Prostate gland (tissue), 2 donors: ENCODE measurements around the gene HYLS1. TPM values are rescaled to one million over a fixed set of nuclear protein-coding genes. Genes with fewer than 3 reads are reported as not detected.

Source experiments
- DNase-seq: peaks from one replicate; pipeline ENCODE4 v3.0.0-alpha.2; 2019; ENCODE audit warnings: low spot score
- H3K27ac ChIP-seq, 2 donors: fragments of 200-600 bp; sonication (generic); 2 replicates each; pipeline ENCODE4 v1.5.1; 2017 to 2019
- H3K27me3 ChIP-seq: fragments of 200-600 bp; sonication (generic); replicated peaks from 2 replicates; pipeline ENCODE4 v1.5.1; 2019; ENCODE audit not compliant: insufficient read depth
- H3K36me3 ChIP-seq, 2 donors: fragments of 200-600 bp; sonication (generic); 1 replicate in 1 of 2; 2 replicates in 1 of 2; pipeline versions ENCODE4 v1.5.1 to v1.8.1; 2017 to 2019
- H3K4me1 ChIP-seq: fragments of 200-600 bp; sonication (generic); replicated peaks from 2 replicates; pipeline ENCODE4 v1.5.1; 2019
- H3K4me3 ChIP-seq, 2 donors: fragments of 200-600 bp; sonication (generic); 2 replicates each; pipeline ENCODE4 v1.5.1; 2017 to 2019
- H3K9me3 ChIP-seq: fragments of 200-600 bp; sonication (generic); 2 replicates; pipeline ENCODE4 v1.5.1; 2017
- POLR2A ChIP-seq: fragments of 450-650 bp; IDR thresholded peaks from one replicate; pipeline ENCODE4 v1.6.1; 2016; ENCODE audit warnings: antibody characterized with exemption, mild to moderate bottlenecking
- POLR2AphosphoS5 ChIP-seq: sonication (generic); formaldehyde crosslinking; IDR thresholded peaks from one replicate; pipeline ENCODE4 v1.6.1; 2017; ENCODE audit warnings: antibody characterized with exemption
- WGBS: methylation state at CpG from one replicate; pipeline ENCODE4 v1.1.5; 2018; 5-methylcytosine and 5-hydroxymethylcytosine counted together
- intact Hi-C: fragments of 100-400 bp; cut with DNase I; formaldehyde crosslinking; loops from one replicate; pipeline ENCODE4 v1.14.2; 2022
- total RNA-seq, 2 donors: library from RNA; depleted of rRNA; stranded (reverse); fragments of >200 nt; gene quantifications; one replicate each; pipeline ENCODE4 v1.1.0, GENCODE V29; 2016
- TF ChIP-seq, protein P1 (sequence below), 4 experiments: fragments of 200-600 bp in 2 of 4; fragments of 450-650 bp in 2 of 4; sonication (generic) in 2 of 4; IDR thresholded peaks; 1 replicate in 3 of 4; 2 replicates in 1 of 4; pipeline ENCODE4 v1.5.1; 2016 to 2019; ENCODE audit warnings: antibody characterized with exemption in 4 of 4, mild to moderate bottlenecking in 2 of 4, moderate library complexity in 2 of 4

The HYLS1 gene
- total RNA-seq, 2 donors from 2014 or later: 4.4 to 6.5 TPM

DNA sequence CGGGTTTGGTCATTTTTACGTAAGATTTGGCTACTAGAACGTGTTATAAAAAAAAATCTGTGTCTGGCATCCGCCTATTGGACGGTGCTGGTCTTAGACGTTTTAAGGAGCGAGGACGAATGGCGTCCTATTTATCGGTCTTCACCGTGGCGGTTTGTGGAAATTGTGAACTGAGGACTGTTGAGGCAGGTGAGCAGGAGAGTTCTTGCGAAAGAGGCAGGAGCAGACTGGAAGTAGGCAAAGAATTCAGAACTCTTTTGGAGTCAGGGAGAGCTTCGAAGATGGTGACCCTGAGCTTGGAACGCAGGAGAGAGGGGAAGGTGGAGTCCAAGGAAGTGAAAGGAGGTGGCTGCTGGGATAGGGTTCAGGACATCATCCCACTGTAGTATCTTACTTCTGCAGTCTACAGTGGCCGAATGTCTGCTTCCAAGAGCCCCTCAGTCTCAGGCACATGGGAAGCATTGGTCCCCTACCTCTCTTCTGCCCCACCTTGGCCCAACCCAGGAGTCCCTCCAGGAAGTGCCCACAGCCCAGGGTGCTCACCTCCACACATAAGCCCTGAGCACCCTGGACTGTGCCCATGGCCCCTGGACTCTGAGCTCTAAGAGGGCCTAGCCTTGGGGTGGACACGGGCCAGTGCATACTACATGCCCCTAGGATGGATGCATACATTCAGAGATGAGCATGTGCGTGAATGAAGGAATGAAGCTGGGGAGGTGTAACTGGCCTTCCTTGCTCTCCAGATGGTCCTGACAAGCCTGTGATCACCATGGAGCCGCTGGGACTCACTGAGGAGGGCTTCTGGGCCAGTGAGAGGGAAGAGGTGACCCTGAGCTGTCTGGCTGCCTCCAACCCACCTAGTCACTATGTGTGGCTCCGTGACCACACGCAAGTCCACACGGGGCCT is 62.1 kb downstream of the HYLS1 start:
- WGBS: 91% methylated on average over 20 of the region's 22 CpGs
- TF ChIP-seq POLR2AphosphoS5: no peak
- TF ChIP-seq, protein P1, sequence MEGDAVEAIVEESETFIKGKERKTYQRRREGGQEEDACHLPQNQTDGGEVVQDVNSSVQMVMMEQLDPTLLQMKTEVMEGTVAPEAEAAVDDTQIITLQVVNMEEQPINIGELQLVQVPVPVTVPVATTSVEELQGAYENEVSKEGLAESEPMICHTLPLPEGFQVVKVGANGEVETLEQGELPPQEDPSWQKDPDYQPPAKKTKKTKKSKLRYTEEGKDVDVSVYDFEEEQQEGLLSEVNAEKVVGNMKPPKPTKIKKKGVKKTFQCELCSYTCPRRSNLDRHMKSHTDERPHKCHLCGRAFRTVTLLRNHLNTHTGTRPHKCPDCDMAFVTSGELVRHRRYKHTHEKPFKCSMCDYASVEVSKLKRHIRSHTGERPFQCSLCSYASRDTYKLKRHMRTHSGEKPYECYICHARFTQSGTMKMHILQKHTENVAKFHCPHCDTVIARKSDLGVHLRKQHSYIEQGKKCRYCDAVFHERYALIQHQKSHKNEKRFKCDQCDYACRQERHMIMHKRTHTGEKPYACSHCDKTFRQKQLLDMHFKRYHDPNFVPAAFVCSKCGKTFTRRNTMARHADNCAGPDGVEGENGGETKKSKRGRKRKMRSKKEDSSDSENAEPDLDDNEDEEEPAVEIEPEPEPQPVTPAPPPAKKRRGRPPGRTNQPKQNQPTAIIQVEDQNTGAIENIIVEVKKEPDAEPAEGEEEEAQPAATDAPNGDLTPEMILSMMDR (IDR thresholded peaks at IDR 0.05): no peak
- TF ChIP-seq POLR2A: no peak
- no peak overlapping the region for H3K4me3 ChIP-seq
- H3K27ac ChIP-seq: no peak overlapping the region
- peaks cover 18% of the 10 kb centered on the region for H3K4me1 ChIP-seq
- no peak for DNase-seq
- no peaks in the 10 kb centered on the region for H3K36me3 ChIP-seq
- intact Hi-C loops: loop anchor here (5.0 to 10.0 kb wide), 2 partner anchors 65 to 113 kb away; partner anchors contain the start of gene CDON
- no peaks in the 10 kb centered on the region for H3K27me3 ChIP-seq
- H3K9me3 ChIP-seq: no peaks in the 10 kb centered on the region

DNA sequence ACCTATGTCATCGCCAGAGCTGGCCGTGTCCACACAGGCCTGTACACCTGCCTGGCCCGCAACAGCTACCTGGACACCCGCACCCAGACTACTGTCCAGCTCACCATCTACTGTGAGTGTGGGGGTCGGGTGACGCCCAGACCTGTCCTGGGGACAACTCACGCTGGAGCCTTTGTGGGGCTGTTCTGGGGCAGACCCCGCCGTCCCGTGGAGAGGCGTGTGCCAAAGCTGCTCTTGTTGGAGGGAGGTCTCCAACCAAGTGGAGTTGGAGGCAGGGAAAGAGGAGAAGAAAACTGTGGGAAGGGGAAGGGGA is 62.7 kb downstream of the HYLS1 start:
- no peak for DNase-seq
- Histone ChIP-seq H3K4me3 (no peak overlapping the region), H3K4me1 (peaks cover 18% of the 10 kb centered on the region), H3K27ac (no peak overlapping the region), H3K27me3 (no peaks in the 10 kb centered on the region), H3K36me3 (no peaks in the 10 kb centered on the region), H3K9me3 (no peaks in the 10 kb centered on the region)
- no peak for TF ChIP-seq POLR2A
- TF ChIP-seq, protein P1 (IDR thresholded peaks at IDR 0.05): no peak
- TF ChIP-seq POLR2AphosphoS5: no peak
- intact Hi-C loops: loop anchor here (5.0 to 10.0 kb wide), 2 partner anchors 65 to 112 kb away; partner anchors contain the start of gene CDON
- WGBS: 92% methylated on average over 11 of the region's 11 CpGs

Other genes starting within 250 kb of the HYLS1 start
- 10 to 100 TPM in 1 of 2 donors, not detected in 1; 10.8 TPM for gene ACRV1, start 206.8 kb upstream of the HYLS1 start, total RNA-seq
- gene PATE1, start 141.4 kb upstream of the HYLS1 start, total RNA-seq: 1 to 10 TPM in 1 of 2 donors, not detected in 1; 3.5 TPM
- gene PATE2, start 108.8 kb upstream of the HYLS1 start, total RNA-seq: not detected
- not detected for gene PATE3, start 99.5 kb upstream of the HYLS1 start, total RNA-seq
- 1 to 10 TPM in 1 of 2 donors, not detected in 1; 3.1 TPM for gene PATE4, start 54.4 kb upstream of the HYLS1 start, total RNA-seq
- gene PUS3, start 15.5 kb downstream of the HYLS1 start, total RNA-seq: 10 to 100 TPM in 1 of 2 donors, 1 to 10 TPM in 1; 8.3 to 11.8 TPM
- 1 to 10 TPM in 1 of 2 donors, not detected in 1; 9.5 TPM for gene DDX25, start 16.8 kb downstream of the HYLS1 start, total RNA-seq
- 1 to 10 TPM in 1 of 2 donors, under 1 TPM in 1; 0.14 to 1.3 TPM for gene VSIG10L2, start 58.4 kb downstream of the HYLS1 start, total RNA-seq
- 10 to 100 TPM in 1 of 2 donors, 1 to 10 TPM in 1; 9.8 to 26.9 TPM for gene CDON, start 175.2 kb downstream of the HYLS1 start, total RNA-seq